GM12878 (cell line): ENCODE measurements around the gene UVRAG. TPM values are rescaled to one million over a fixed set of nuclear protein-coding genes. Genes with fewer than 3 reads are reported as not detected.

Source experiments
- ATAC-seq: fragments of 200-7000 bp; cut with Tn5 transposase; 3 replicates; pipeline ENCODE4 v1.9.1; 2020; ENCODE audit warnings: mild to moderate bottlenecking, moderate library complexity
- BruUV-seq: library from RNA; stranded (reverse); fragments of 400-500 nt; replicated peaks from 2 replicates; lab custom pipeline; 2021; lab: Mats Ljungman, UMichigan
- CTCF ChIA-PET: fragments of 300-600 bp; sonication (Branson Sonifier 250); formaldehyde crosslinking; extraction: SDS; loops from one replicate; lab custom pipeline; 2021; ENCODE audit warnings: inconsistent platforms; lab: Yijun Ruan, JAX
- POLR2A ChIA-PET: fragments of 350-600 bp; formaldehyde crosslinking; extraction: SDS; loops from one replicate; lab custom pipeline; 2021; ENCODE audit warnings: inconsistent platforms; lab: Charles Lee
- RAD21 ChIA-PET: fragments of 300-600 bp; sonication (Branson Sonifier 250); formaldehyde crosslinking; loops from one replicate; lab custom pipeline; 2023; ENCODE audit warnings: antibody characterized with exemption; ENCODE audit not compliant: unreplicated experiment; lab: Charles Lee
- SMC1A ChIA-PET: fragments of 300-600 bp; sonication (Branson Sonifier 250); formaldehyde crosslinking; loops from one replicate; lab custom pipeline; 2023; ENCODE audit not compliant: unreplicated experiment, uncharacterized antibody; lab: Charles Lee
- DNase-seq: peaks from one replicate; pipeline ENCODE4 v3.0.0-alpha.2; 2011; ENCODE audit warnings: low read depth, low spot score
- FAIRE-seq: peaks from 3 replicates; lab custom pipeline; 2011; peaks lifted over from hg19 to GRCh38; lab: Jason Lieb, UNC
- H2AFZ ChIP-seq: 2 replicates; pipeline ENCODE4 v1.6.0; 2011; ENCODE audit warnings: low read depth, low read length, control low read depth; ENCODE audit not compliant: control insufficient read depth
- H3K27ac ChIP-seq: 2 replicates; pipeline ENCODE4 v1.5.1; 2011; ENCODE audit warnings: control low read depth; ENCODE audit not compliant: control insufficient read depth, insufficient read depth
- H3K27me3 ChIP-seq, 2 experiments: replicated peaks in 1 of 2; 2 replicates each; pipeline versions ENCODE4 v1.6.0 to v1.6.1; 2011; ENCODE audit warnings: low read length in 1 of 2; ENCODE audit not compliant: control insufficient read depth in 2 of 2, insufficient read depth in 2 of 2
- H3K36me3 ChIP-seq, 2 experiments: 2 replicates each; pipeline ENCODE4 v1.5.1; 2011; ENCODE audit warnings: low read length in 1 of 2; ENCODE audit not compliant: control insufficient read depth in 2 of 2, insufficient read depth in 2 of 2
- H3K4me1 ChIP-seq: 2 replicates; pipeline ENCODE4 v1.6.1; 2011; ENCODE audit warnings: mild to moderate bottlenecking, low read length, moderate library complexity, mixed read lengths; ENCODE audit not compliant: control insufficient read depth, insufficient read depth
- H3K4me2 ChIP-seq: 2 replicates; pipeline ENCODE4 v1.6.0; 2011; ENCODE audit warnings: control low read depth; ENCODE audit not compliant: control insufficient read depth, insufficient read depth
- H3K4me3 ChIP-seq: fragments of 200-600 bp; sonication (generic); 2 replicates; pipeline ENCODE4 v1.5.1; 2016
- H3K79me2 ChIP-seq: 2 replicates; pipeline ENCODE4 v1.6.0; 2011; ENCODE audit warnings: low read length; ENCODE audit not compliant: control insufficient read depth, insufficient read depth
- H3K9ac ChIP-seq: 2 replicates; pipeline ENCODE4 v1.8.0; 2011; ENCODE audit warnings: low read length, control low read depth, mixed read lengths; ENCODE audit not compliant: control insufficient read depth, insufficient read depth
- H3K9me3 ChIP-seq: replicated peaks from 3 replicates; pipeline ENCODE4 v1.5.1; 2011; ENCODE audit warnings: mild to moderate bottlenecking, low read length; ENCODE audit not compliant: control insufficient read depth, insufficient read depth
- H4K20me1 ChIP-seq: 2 replicates; pipeline ENCODE4 v1.6.0; 2011; ENCODE audit not compliant: control insufficient read depth, insufficient read depth
- ATF7 ChIP-seq: fragments of 450-650 bp; IDR thresholded peaks from 2 replicates; pipeline ENCODE4 v1.6.1; 2016; ENCODE audit warnings: low read depth, mild to moderate bottlenecking
- CTCF ChIP-seq, 3 experiments: IDR thresholded peaks in 2 of 3; conservative IDR thresholded peaks in 1 of 3; 2 replicates each; pipeline ENCODE4 v1.5.1; 2011; ENCODE audit warnings: low read depth in 3 of 3, low read length in 3 of 3, mild to moderate bottlenecking in 3 of 3, control low read depth in 2 of 3, moderate library complexity in 2 of 3, inconsistent platforms in 1 of 3, mixed read lengths in 1 of 3; ENCODE audit not compliant: control insufficient read depth in 2 of 3, insufficient read depth in 1 of 3; ENCODE audit errors: extremely low read depth in 1 of 3
- E2F4 ChIP-seq: IDR thresholded peaks from 2 replicates; pipeline ENCODE4 v1.6.1; 2012; ENCODE audit warnings: low read depth, low read length, improper control_type of control experiment
- WGBS: methylation state at CpG from one replicate; pipeline ENCODE4 v1.1.6; 2016; ENCODE audit warnings: low lambda C conversion rate; ENCODE audit not compliant: insufficient replicate concordance, insufficient coverage; ENCODE audit errors: missing lambda C conversion rate; 5-methylcytosine and 5-hydroxymethylcytosine counted together
- in situ Hi-C: fragments of 300-500 bp; cut with MboI; formaldehyde crosslinking; loops from 9 replicates; pipeline ENCODE4 v1.14.3; 2018; ENCODE audit warnings: mixed read lengths
- intact Hi-C: fragments of 100-400 bp; cut with micrococcal nuclease; formaldehyde crosslinking; loops from one replicate; pipeline ENCODE4 v1.14.2; 2022; ENCODE audit not compliant: unreplicated experiment
- polyA plus RNA-seq, 11 experiments: library from polyadenylated mRNA; depleted of rRNA in 4 of 11; unstranded in 6 of 11; stranded (reverse) in 5 of 11; fragments of >200 nt; fragmentation: Nextera tagmentation in 4 of 11; fragmentation: Illumina TruSeq in 1 of 11; extraction: Ambion mirVana in 4 of 11; extraction: Trizol in 1 of 11; gene quantifications; 1 replicate in 1 of 11; 2 replicates in 10 of 11; pipeline versions ENCODE4 v1.2.1 to v1.2.3, GENCODE V29; 2011 to 2016; ENCODE audit warnings: inconsistent platforms in 2 of 11, missing spikeins in 2 of 11, low read depth in 1 of 11
- total RNA-seq, 4 experiments: library from RNA; depleted of rRNA in 3 of 4; stranded (reverse); fragments of >200 nt in 3 of 4; fragmentation: Illumina TruSeq in 1 of 4; extraction: Trizol in 1 of 4; gene quantifications; 2 replicates each; pipeline versions ENCODE4 v1.2.1 to v1.2.3, GENCODE V29; 2013 to 2021

UVRAG gene
- total and polyA plus RNA-seq, 10 of the 15 experiments (the other 5 are each of a cell fraction or from before 2014, with no cell fraction given) = 7.0 to 43.4 (median 37.0) TPM

DNA sequence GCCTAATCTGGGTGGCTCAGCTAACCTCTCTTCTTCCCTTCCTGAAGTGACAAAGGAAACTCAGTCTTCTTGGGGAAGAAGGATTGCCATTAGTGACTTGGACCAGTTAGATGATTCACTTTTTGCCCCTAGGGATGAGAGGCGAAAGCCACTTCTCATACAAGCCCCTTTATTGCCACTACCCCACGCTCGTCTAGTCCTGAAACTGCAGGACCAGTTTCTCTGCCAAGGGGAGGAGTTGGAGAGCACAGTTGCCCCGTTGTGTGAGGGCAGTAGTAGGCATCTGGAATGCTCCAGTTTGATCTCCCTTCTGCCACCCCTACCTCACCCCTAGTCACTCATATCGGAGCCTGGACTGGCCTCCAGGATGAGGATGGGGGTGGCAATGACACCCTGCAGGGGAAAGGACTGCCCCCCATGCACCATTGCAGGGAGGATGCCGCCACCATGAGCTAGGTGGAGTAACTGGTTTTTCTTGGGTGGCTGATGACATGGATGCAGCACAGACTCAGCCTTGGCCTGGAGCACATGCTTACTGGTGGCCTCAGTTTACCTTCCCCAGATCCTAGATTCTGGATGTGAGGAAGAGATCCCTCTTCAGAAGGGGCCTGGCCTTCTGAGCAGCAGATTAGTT is 14.2 kb upstream of the UVRAG start:
- H3K4me2 ChIP-seq = no peak overlapping the region
- no peak overlapping the region for H3K9ac ChIP-seq
- no peaks in the 10 kb centered on the region for H3K4me1 ChIP-seq
- H3K79me2 ChIP-seq = no peaks in the 10 kb centered on the region
- FAIRE-seq = no peak
- BruUV-seq = no TSS peak
- in situ Hi-C loops (no loop called here), intact Hi-C loops (no loop called here)
- ChIA-PET CTCF (interaction anchor here (1.3 to 6.5 kb wide), 7 partner anchors 10 to 96 kb away, joined by 3 to 234 read pairs (median 16); no protein-coding TSS in a partner anchor), POLR2A (interaction anchor here (1.2 kb wide), 1 partner anchor 67 kb away, joined by 3 read pairs; no protein-coding TSS in a partner anchor), SMC1A (interaction anchor here (0.7 to 6.2 kb wide), 9 partner anchors 14 to 351 kb away, joined by 3 to 238 read pairs (median 4); no protein-coding TSS in a partner anchor), RAD21 (interaction anchor here (0.8 to 6.1 kb wide), 8 partner anchors 21 to 526 kb away, joined by 3 to 172 read pairs (median 4); no protein-coding TSS in a partner anchor)
- H3K27me3 ChIP-seq = no peaks in the 10 kb centered on the region
- H4K20me1 ChIP-seq = no peaks in the 10 kb centered on the region
- no peak overlapping the region for H3K4me3 ChIP-seq
- H3K36me3 ChIP-seq = peaks cover 0 to 10% of the 10 kb centered on the region in 2 experiments; a peak in 2 of 4 replicates
- no peak for DNase-seq
- no peaks in the 10 kb centered on the region for H3K9me3 ChIP-seq
- 89% methylated on average over 6 of the region's 6 CpGs for WGBS
- TF ChIP-seq ATF7 (no peak), CTCF (IDR thresholded peaks at IDR 0.05 in 2 of 3, conservative IDR thresholded peaks at IDR 0.05 in 1 of 3; ENCODE audit: control insufficient read depth in 2 of 3, extremely low read depth in 1 of 3, insufficient read depth in 1 of 3, low read depth in 3 of 3, low read length in 3 of 3) (peak in 1 of 3 experiments; percentile 29; a peak in 1 of 6 replicates), E2F4 (no peak)
- H2AFZ ChIP-seq = no peak overlapping the region
- no peak overlapping the region for H3K27ac ChIP-seq
- ATAC-seq = no peak
